ENCODE measurements around the gene PNCK.

The PNCK gene

DNA sequence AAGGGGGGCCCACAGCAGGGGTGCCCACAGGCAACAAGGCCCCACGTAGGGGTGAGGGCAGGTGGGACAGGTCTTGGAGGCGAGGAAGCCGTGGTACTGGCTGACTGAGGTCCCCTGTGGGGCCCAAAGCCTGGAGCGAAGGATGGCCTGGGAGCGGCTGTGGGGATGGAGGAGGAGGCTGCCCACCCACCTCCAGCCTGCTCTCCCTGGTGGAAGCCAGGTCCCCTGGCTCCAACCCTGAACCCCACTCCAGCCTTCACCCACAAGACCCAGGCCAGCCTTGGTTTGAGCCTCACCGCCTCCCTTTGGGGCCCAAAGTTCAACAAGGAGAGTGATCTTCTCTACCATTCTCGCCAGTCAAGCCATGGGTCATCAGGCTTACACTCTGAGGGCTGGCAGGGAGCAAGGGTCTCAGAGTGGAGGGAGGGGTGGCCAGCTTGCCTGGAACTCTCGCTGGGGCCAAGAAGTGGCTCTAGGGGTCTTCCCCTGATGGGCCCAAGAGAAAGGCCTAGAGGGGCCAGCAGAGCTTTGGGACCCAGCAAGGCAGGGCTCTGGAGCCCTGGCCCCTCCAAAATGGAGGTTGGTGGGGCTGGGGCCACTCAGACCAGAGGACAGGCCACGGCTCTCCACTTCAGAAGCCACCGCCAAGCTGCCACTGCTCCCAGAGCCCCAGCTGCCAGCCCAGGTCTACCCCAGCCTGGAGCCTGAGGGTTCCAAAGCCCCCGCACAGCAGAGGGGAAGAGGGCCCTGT, 5.0 kb downstream of the PNCK start:
- FAIRE-seq: no peak
- DNase-seq (ENCODE audit: extremely low spot score, insufficient read length, low read depth): no peak

DNA sequence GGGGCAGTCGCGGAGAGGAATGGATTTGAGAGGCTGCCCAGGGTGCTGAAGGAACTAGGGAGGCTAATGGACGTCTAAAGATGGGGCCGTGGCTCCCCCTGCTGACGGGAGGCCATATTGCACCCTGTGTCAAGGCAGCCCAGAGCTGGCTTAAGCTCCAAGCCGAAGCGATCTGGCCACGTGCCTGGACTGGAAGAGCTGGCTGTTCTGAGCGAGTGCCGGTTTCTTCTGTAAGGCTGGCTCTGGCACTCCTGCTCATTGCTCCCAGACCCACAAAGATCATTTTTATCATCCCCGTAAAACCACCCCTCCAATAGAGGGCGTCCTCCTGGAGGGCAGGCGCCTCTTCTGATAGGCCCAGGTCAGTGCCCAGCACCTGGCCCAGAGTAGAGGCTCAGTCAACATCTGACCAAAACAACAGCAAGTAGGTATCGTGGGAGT, 5.6 kb downstream of the PNCK start:
- peak; percentile 74 for FAIRE-seq
- DNase-seq (ENCODE audit: extremely low spot score, insufficient read length, low read depth): peak; percentile 55

DNA sequence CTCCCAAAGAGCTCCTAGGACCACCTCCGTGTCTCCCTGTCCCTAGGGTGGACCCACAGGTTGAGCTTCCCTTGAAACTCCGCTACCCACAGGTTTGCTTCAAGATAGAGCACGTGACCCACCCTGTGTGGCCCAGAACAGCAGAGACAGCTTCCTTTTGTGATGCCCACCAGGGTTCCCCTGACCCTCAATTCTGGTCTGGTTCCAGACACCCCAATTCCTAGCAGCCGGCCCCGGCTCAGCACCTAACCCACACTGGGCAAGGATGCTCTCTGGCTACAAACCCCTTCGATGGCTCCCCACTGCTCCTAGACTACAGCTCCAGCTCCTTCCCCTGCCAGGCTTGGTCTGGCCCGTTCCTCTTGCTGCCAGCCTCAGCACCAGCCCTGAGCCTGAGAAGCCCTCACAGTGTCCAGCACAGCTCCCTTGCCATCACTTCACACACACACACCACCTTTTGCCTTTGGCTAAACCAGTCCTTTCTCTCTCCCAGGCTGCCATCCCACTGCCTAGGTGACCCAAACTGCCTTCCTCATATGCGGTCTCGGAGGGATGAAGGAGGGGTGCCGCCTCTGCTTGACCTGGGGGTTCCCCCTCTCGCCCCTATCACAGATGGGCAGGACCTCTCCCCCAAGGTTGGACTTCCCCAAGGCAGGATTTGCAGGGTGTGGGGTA, 6.2 kb downstream of the PNCK start:
- DNase-seq (ENCODE audit: extremely low spot score, insufficient read length, low read depth): no peak
- no peak for FAIRE-seq

DNA sequence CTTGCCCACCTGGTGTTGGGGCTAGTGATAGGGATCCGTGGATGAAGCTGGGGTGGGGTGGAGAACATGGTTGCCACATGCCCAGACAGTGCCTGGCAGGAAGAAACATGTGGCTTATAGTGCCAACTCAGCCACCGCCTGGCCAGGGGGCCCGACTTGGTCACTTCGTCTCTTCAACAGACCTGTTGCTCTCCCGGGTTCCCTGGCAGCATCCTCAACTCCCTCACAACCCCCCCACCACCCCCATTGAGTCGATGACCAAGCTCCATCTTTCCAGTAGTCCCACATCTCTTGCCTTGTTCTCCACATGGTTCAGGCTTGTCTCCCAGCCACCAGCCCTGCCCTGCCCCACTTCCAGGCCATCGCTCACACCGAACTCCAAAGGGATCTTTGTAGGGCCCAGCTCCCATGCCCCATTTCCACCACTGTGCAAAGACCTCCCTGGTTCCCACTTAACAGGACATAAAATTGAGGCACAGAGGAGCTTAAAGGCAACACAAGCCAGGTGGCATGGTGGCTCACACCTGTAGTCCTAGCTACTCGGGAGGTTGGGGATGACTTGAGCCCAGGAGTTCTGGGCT, 7.8 kb downstream of the PNCK start:
- no peak for DNase-seq (ENCODE audit: extremely low spot score, insufficient read length, low read depth)
- no peak for FAIRE-seq

DNA sequence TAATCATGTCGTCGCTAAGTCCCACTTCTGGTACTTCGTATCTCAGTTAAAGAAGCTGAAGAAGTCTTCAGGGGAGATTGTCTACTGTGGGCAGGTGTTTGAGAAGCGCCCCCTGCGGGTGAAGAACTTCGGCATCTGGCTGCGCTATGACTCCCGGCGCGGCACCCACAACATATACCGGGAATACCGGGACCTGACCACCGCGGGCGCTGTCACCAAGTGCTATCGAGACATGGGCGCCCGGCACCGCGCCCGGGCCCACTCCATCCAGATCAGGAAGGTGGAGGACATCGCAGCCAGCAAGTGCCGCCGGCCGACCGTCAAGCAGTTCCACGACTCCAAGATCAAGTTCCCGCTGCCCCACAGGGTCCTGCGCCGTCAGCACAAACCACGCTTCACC, 11.3 kb downstream of the PNCK start:
- DNase-seq (ENCODE audit: extremely low spot score, insufficient read length, low read depth) (no peak), FAIRE-seq (no peak)

DNA sequence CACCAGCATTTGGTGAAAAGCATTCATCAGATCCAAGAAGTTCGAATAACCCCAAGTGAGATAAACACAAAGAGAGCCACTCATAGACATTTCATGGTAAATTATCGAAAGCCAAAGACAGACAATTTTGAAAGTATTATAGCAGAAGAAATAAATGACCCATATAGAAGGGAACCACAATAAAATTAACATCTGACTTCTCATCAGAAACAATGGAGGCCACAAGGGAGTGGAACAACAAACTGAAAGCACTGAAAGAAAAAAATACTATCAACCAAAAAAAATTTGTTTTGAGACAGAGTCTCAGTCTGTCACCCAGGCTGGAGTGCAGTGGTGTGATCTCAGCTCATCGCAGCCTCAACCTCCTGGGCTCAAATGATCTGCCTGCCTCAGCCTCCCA, 14.3 kb downstream of the PNCK start:
- FAIRE-seq (no peak), DNase-seq (ENCODE audit: extremely low spot score, insufficient read length, low read depth) (no peak)

DNA sequence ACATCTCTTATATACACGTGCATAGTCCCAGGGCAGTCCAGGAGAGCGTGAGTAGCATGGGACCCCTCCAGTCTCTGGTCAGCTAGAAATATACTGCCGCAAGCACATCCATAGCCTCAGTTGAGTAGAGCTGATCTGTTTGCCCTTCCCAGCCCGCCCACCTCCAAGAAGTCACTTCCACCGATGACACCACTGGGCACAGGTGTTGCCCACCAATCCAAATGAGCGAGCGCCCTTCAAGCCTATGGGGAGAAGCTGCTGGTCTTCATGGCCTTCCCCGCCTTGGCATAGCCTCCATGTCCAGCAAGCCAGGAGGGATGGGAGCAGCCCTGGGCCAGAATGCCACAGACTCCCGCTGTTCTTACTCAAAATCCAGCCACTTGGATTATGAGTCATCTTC, 16.5 kb downstream of the PNCK start:
- FAIRE-seq: no peak
- DNase-seq (ENCODE audit: extremely low spot score, insufficient read length, low read depth): no peak

DNA sequence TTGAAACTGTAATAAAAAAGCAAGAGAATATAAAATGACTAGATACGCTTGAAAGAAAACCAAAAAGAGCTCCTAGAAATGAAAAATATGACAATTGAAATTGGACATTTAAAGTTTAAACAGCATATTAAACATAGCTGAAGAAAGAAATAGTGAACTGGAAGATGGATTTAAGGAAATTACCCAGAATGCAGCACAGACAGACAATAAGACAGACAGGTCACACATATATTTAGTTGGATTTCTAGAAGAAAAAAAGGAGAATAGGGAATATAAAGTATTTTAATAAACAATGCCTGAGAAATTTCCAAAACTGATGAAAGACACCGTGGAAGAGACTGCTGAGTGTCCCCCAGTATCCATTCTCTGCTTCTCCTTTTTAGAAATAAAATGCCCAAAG, 20.1 kb downstream of the PNCK start:
- no peak for DNase-seq (ENCODE audit: extremely low spot score, insufficient read length, low read depth)
- no peak for FAIRE-seq

DNA sequence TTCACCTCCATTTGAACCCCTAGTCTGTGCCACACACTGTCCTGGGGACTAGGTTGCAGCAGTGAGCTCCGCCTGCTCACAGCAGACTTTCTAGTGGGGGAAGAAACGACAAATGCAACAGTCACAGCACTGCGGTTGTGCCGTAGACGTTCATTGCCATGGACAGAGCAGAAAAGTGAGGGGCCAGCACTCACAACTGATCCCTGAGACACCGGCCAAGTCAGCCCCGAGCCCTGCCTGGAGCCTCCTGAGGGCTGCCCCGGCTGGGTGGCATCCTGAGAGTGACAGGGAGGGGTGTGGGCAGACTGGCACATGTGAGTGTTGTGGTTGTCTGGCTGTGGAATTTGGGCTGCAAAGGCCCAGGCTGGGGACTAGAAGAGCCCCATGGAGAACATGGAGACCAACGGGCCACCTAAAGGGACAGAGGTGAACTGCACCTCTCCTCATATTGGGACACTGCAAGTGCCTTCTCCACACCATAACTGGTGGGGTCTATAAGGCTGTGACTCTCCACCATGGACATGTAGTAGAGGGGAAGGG, 22.0 kb downstream of the PNCK start:
- peak; percentile 77 for FAIRE-seq

DNA sequence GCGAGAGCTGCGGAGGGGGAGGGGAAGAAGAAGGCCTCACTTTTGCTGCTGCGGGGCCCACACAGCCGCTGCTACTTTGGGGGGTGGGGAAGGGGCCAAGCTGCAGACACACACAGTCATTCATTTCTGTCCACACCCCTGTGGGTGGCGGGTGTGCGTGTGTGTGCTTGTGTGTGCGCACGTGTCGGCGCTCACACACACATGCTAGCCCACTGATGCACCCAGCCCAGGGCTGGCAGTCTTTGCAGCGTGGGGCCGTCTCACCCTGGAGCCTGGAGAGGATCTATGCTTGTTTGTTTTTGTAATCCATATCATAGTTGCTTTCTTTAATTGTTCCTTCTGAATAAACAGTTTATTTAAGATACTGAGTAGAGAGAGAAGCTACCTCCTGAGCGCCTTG, 22.7 kb downstream of the PNCK start:
- DNase-seq (ENCODE audit: extremely low spot score, insufficient read length, low read depth) (no peak), FAIRE-seq (no peak)

More for the DNA sequence above, 22.0 kb downstream of the PNCK start:
- DNase-seq (ENCODE audit: extremely low spot score, insufficient read length, low read depth): no peak

DNA sequence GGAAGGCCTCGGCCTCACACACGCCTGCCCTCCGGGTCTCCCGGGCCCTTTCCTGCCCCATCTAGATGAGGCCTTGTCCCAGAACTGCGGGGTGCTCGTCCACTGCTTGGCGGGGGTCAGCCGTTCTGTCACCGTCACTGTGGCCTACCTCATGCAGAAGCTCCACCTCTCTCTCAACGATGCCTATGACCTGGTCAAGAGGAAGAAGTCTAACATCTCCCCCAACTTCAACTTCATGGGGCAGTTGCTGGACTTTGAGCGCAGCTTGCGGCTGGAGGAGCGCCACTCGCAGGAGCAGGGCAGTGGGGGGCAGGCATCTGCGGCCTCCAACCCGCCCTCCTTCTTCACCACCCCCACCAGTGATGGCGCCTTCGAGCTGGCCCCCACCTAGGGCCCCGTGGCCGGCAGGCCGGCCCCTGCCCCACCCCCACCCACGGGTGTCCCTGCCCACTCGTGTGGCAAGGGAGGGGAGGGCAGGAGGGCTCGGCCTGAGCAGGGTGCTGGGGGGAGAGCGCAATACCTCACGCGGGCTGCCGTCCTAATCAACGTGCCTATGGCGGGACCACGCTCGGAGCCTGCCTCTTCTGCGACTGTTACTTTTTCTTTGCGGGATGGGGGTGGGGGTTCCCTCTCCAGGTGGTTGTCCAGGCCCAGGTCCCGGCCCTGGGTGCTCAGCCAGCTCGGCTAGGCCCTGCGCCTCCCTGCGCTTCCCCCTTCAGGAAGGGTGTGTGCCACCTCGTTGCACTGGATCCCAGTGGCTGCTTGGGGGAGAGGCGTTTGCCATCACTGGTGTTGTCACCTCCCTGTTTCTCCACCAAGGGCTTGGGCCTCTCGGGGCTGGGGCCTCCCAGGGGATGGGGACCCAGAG, 23.5 kb downstream of the PNCK start:
- FAIRE-seq: no peak

DNA sequence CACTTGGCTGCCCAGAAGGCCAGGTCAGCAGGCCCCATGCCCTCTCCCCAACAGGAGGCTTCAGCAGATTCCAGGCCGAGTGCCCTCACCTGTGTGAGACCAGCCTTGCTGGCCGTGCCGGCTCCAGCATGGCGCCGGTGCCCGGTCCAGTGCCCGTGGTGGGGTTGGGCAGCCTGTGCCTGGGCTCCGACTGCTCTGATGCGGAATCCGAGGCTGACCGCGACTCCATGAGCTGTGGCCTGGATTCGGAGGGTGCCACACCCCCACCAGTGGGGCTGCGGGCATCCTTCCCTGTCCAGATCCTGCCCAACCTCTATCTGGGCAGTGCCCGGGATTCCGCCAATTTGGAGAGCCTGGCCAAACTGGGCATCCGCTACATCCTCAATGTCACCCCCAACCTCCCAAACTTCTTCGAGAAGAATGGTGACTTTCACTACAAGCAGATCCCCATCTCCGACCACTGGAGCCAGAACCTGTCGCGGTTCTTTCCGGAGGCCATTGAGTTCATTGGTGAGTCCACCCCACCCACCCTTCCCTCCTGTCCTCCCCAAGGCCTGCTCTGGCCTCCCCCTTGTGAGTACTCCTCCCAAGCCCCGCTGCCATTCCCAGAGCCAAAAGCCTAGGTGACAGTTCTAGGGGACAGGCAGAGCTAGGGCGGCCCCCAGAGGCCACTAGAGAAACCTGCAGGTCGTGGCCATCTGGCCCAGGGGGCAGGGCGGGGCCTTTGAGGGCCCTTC, 24.3 kb downstream of the PNCK start:
- DNase-seq (ENCODE audit: extremely low spot score, insufficient read length, low read depth) (peak; percentile 26), FAIRE-seq (peak; percentile 66)

More for the DNA sequence above, 23.5 kb downstream of the PNCK start:
- no peak for DNase-seq (ENCODE audit: extremely low spot score, insufficient read length, low read depth)

DNA sequence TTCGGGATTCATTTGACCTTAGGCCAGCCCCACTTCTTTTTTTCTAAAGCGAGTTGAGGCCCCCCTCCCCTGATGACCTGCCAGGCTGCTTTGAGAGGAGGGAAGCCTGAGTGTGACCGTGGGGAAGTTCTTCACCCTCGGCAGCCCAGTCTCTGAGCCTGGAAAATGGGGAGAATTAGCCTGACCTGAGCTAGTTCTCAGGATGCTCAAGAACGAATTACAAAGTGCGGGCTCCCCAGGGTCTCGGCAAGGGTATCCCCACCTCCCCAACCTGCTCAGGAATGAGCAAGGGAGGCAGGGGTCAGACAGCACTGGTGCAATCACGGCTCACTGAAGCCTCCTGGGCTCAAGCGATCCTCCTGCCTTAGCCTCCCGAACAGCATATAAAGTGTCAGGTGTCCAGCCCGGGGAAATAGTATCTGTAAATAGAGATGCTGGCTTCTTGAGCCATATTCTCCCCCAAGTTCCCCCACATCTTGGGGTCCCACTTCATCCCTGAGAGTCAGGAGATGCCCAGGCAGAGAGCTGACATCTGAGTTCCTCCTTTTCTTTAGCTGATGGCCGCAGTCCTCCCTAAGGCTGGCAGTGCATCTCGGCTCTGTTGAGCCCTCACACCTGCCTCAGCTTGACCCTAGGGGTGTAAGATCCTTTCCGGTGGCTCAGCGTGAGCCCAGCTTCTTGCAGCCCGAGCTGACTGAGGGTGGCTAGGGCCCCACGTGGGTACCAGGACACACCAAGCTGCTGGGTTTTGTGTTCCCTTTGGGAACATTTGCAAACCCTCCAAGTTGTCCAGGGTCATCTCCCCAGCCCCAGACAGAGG, 25.0 kb downstream of the PNCK start:
- DNase-seq (ENCODE audit: extremely low spot score, insufficient read length, low read depth) (no peak), FAIRE-seq (no peak)

DNA sequence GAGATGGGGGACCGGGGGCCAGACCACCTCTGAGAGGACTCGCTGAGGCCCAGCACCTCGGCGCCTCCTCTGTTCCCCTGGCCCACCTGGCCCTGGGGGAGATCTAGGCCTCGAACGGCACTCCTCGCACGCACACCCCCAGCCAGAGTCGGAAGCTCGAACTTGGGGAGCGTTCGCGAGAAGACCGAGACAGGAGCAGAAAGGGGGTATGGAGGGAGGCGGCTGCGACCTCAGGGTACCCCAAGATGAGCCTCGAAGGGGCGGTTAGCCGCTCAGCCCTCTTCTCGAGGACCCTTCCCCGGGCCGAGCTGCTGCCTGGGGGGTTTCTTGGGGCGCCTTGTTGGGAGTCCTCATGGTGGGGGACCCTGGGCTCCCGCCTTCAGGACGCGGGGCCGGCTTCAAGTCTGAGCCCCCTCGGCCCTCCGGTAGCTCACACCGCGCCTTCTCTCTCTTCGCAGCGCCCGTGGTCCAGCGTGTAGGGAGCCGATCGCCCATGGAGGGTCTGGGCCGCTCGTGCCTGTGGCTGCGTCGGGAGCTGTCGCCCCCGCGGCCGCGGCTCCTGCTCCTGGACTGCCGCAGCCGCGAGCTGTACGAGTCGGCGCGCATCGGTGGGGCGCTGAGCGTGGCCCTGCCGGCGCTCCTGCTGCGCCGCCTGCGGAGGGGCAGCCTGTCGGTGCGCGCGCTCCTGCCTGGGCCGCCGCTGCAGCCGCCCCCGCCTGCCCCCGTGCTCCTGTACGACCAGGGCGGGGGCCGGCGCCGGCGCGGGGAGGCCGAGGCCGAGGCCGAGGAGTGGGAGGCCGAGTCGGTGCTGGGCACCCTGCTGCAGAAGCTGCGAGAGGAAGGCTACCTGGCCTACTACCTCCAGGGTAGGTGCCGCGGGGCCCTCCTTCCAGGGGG, 25.9 kb downstream of the PNCK start:
- no peak for DNase-seq (ENCODE audit: extremely low spot score, insufficient read length, low read depth)
- FAIRE-seq: no peak

DNA sequence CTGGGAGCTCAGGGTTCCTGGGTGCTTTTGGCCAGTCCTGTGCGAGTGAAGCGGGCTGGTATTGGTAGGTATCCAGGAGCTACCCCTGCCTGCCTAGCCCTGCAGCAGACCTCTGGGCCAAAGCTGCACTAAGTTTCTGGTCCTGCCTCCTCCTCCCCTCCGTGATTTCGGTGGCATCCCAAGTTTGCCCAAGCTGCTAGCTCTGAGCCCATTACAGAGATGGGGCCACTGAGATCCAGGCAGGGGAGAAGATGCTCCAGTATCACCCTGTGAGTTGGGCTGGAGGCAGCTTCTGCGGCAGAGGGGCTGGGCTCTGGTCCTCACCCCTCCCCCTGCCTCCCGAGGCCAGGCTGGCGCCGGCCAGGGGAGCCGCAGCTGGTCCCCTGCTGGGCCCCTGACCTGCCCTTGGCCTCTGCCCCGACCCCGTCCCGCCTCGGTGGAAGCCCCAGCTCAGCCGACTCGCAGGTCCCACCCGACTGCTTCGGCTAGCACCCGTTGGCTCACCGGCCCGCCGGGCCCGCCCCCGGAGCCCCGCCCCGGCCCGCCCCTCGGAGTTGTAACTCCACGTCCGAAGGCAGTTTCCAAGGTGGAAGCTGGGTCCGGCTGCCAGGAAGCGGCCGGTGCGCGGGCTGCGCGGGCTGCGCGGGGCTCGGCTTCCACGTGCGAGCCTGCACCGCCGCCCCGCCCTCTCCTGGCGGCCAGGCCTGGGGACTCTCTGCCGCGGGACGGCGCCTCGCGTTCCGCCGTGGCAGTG, 26.8 kb downstream of the PNCK start, which contains the start of gene DUSP9:
TSS of gene DUSP9 (plus strand) at position 584 of the 754 bp plus-strand sequence. CDS start 751 bp downstream, outside the sequence.
- no peak for FAIRE-seq
- DNase-seq (ENCODE audit: extremely low spot score, insufficient read length, low read depth): no peak

DNA sequence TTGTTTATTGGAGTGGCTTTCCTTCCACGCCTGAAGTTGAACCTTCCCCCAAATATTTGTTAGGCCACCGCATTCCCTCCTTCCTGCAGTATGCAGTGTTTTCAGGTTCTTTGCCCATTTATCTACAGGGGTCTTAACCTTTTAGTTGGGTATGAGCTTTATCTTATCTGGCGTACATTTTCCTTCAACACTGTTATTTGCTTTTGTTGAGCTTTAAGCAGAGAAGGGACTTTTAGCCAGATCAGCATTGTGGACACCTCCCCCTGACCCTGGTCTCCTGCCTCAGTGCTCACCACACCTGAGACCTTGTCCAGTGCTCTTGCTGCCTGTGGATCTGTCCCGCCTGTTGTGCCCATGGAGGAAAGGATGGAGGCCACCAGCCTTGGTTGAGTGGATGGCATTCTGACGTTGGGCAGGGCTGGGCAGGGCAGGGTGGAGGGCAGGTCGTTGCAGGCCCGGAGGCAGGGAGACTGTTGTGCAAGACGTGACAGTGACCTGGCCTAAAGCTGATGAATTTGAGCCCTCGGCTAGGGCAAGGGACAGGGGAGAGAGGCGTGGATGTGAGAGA, 27.6 kb downstream of the PNCK start:
- DNase-seq (ENCODE audit: extremely low spot score, insufficient read length, low read depth) (no peak), FAIRE-seq (no peak)

DNA sequence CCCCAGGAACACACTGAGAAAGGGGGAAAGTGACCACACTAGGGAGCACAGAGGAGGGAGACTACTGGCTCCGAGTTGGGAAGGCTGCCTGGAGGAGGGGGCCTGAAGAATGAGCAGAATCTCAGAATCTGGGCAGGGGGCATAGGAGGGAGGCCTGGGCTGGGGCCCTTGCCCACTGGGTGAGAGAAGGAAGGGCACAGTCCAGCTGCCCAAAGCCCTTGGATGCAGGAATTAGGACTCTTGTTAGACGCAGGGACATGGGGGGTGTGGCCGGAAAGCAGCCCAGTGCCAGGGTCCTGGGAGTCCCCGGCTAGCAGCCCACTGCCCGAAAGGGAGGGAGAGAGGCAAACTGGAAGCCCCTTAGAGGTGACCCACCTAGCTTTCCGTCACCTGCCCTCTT, 28.5 kb downstream of the PNCK start:
- DNase-seq (ENCODE audit: extremely low spot score, insufficient read length, low read depth) (no peak), FAIRE-seq (no peak)

All from GM18507 (cell line).